ENCODE results near the gene EPAS1.

DNA sequence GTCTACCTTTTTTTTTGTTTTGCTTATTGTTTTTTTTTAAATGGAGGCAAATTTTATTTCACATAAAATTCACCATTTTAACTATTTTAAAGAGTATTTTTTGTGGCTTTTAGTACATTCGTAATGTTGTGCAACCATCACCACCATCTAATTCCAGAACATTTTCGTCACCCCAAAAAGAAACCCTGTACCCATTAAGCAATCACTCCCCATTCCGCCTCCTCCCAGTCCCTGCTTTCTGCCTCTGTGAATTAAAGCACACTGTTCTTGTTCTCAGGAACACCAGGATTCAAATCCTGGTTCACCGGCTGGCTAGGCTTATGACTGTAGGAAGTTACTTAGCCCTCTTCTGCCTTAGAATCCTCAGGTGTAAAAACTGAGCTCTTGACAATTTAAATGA, 36.9 kb upstream of the EPAS1 start:
- TF ChIP-seq POLR2A (IDR thresholded peaks at IDR 0.05), result no peak
- TF ChIP-seq, protein P1, sequence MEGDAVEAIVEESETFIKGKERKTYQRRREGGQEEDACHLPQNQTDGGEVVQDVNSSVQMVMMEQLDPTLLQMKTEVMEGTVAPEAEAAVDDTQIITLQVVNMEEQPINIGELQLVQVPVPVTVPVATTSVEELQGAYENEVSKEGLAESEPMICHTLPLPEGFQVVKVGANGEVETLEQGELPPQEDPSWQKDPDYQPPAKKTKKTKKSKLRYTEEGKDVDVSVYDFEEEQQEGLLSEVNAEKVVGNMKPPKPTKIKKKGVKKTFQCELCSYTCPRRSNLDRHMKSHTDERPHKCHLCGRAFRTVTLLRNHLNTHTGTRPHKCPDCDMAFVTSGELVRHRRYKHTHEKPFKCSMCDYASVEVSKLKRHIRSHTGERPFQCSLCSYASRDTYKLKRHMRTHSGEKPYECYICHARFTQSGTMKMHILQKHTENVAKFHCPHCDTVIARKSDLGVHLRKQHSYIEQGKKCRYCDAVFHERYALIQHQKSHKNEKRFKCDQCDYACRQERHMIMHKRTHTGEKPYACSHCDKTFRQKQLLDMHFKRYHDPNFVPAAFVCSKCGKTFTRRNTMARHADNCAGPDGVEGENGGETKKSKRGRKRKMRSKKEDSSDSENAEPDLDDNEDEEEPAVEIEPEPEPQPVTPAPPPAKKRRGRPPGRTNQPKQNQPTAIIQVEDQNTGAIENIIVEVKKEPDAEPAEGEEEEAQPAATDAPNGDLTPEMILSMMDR (IDR thresholded peaks at IDR 0.05), result no peak

Data from breast epithelium (tissue), 3 donors.